ENCODE results near the gene LATS1. TPM values are rescaled to one million over a fixed set of nuclear protein-coding genes. Genes with fewer than 3 reads are reported as not detected.
"Not testable (repeated sequence)": the region's sequence is repeated elsewhere in the genome, so short reads cannot be mapped to it uniquely, and the experiment has no call there.

The LATS1 gene
- total RNA-seq, 6 donors from 2014 or later: 23.1 to 34.4 (median 29.9) TPM

GRCh38 chr6:149694921-149695320 is 23.0 kb downstream of the LATS1 start:
- Histone ChIP-seq H3K9me3 (no peaks in the 10 kb centered on the region), H3K4me1 (peaks cover 0 to 8% (median 5%) of the 10 kb centered on the region in 4 donors), H3K27ac (no peak overlapping the region), H3K4me3 (no peak overlapping the region), H3K36me3 (peaks cover 0 to 65% (median 20%) of the 10 kb centered on the region in 4 donors), H3K27me3 (no peaks in the 10 kb centered on the region)
- 83% methylated on average over 2 of the region's 2 CpGs for WGBS, 2 donors
- no peak for DNase-seq
- ATAC-seq (ENCODE audit: low FRiP score in 2 of 2): no peak
- no peak for TF ChIP-seq POLR2AphosphoS5 (IDR thresholded peaks at IDR 0.05)

GRCh38 chr6:149691201-149691600 is 26.7 kb downstream of the LATS1 start:
- Histone ChIP-seq H3K27me3 (no peaks in the 10 kb centered on the region), H3K4me3 (no peak overlapping the region), H3K27ac (no peak overlapping the region), H3K36me3 (peaks cover 0 to 63% (median 19%) of the 10 kb centered on the region in 4 donors), H3K4me1 (no peaks in the 10 kb centered on the region), H3K9me3 (no peaks in the 10 kb centered on the region)
- WGBS, 2 donors: 89 to 97% methylated on average over 2 of the region's 2 CpGs
- TF ChIP-seq EP300 (IDR thresholded peaks at IDR 0.05) (no peak), POLR2AphosphoS5 (IDR thresholded peaks at IDR 0.05) (no peak)
- no peak for ATAC-seq (ENCODE audit: low FRiP score in 2 of 2)
- no peak for DNase-seq

GRCh38 chr6:149686230-149686629 is 31.7 kb downstream of the LATS1 start:
- TF ChIP-seq POLR2A (IDR thresholded peaks at IDR 0.05) (no peak), EP300 (IDR thresholded peaks at IDR 0.05) (no peak), CTCF (IDR thresholded peaks at IDR 0.05) (no peak), POLR2AphosphoS5 (IDR thresholded peaks at IDR 0.05) (no peak)
- Histone ChIP-seq H3K4me1 (no peaks in the 10 kb centered on the region), H3K27ac (no peak overlapping the region), H3K27me3 (no peaks in the 10 kb centered on the region), H3K36me3 (peaks cover 8 to 62% (median 19%) of the 10 kb centered on the region in 4 donors), H3K9me3 (no peaks in the 10 kb centered on the region), H3K4me3 (no peak overlapping the region)
- ATAC-seq (ENCODE audit: low FRiP score in 2 of 2): no peak
- WGBS, 2 donors: 79 to 93% methylated on average over 7 of the region's 7 CpGs
- no peak for DNase-seq

- DNase-seq (no peak), ATAC-seq (ENCODE audit: low FRiP score in 2 of 2) (no peak)
- Histone ChIP-seq H3K27me3 (no peaks in the 10 kb centered on the region), H3K4me1 (no peaks in the 10 kb centered on the region), H3K4me3 (no peak overlapping the region), H3K27ac (no peak overlapping the region), H3K36me3 (peaks cover 8 to 55% (median 17%) of the 10 kb centered on the region in 4 donors), H3K9me3 (no peaks in the 10 kb centered on the region)
- TF ChIP-seq EP300 (IDR thresholded peaks at IDR 0.05) (no peak), POLR2A (IDR thresholded peaks at IDR 0.05) (no peak), POLR2AphosphoS5 (IDR thresholded peaks at IDR 0.05) (no peak), CTCF (IDR thresholded peaks at IDR 0.05) (no peak)
- WGBS, 2 donors: 98 to 99% methylated on average over 4 of the region's 4 CpGs
These were observed 34.5 kb downstream of the LATS1 start for GRCh38 chr6:149683256-149683859.

GRCh38 chr6:149681845-149682244 is 36.1 kb downstream of the LATS1 start:
- not testable (repeated sequence) for H3K4me3 ChIP-seq; H3K27ac ChIP-seq; H3K4me1 ChIP-seq; H3K9me3 ChIP-seq; DNase-seq; H3K27me3 ChIP-seq; ATAC-seq (ENCODE audit: low FRiP score in 2 of 2)
- peaks cover 8 to 60% (median 19%) of the 10 kb centered on the region in 4 donors for H3K36me3 ChIP-seq
- 97 to 98% methylated on average over 14 of the region's 14 CpGs for WGBS, 2 donors

GRCh38 chr6:149681209-149681608 is 36.7 kb downstream of the LATS1 start:
- no peak for ATAC-seq (ENCODE audit: low FRiP score in 2 of 2)
- Histone ChIP-seq H3K27ac (no peak overlapping the region), H3K4me1 (no peaks in the 10 kb centered on the region), H3K9me3 (no peaks in the 10 kb centered on the region), H3K27me3 (no peaks in the 10 kb centered on the region), H3K36me3 (peaks cover 8 to 62% (median 23%) of the 10 kb centered on the region in 4 donors), H3K4me3 (no peak overlapping the region)
- TF ChIP-seq EP300 (IDR thresholded peaks at IDR 0.05) (no peak), POLR2AphosphoS5 (IDR thresholded peaks at IDR 0.05) (no peak), CTCF (IDR thresholded peaks at IDR 0.05) (no peak), POLR2A (IDR thresholded peaks at IDR 0.05) (no peak)
- no peak for DNase-seq

Data from upper lobe of left lung (tissue), 6 donors.